Measurements from ENCODE around the gene ZNF837.

- TF ChIP-seq CTCF (IDR thresholded peaks at IDR 0.05) (no peak), ZC3H11A (IDR thresholded peaks at IDR 0.05) (peak; percentile 14; the same call in 1 of the 2 replicates), BCL3 (IDR thresholded peaks at IDR 0.05) (peak; percentile 71; the same call in 1 of the 3 replicates), REST (IDR thresholded peaks at IDR 0.05) (no peak), SMC3 (IDR thresholded peaks at IDR 0.05) (no peak; the same call in 1 of the 3 replicates), POLR2A (IDR thresholded peaks at IDR 0.05; ENCODE audit: low read length) (peak; percentile 59), JUN (IDR thresholded peaks at IDR 0.05) (peak; percentile 94 to 99), RFX5 (IDR thresholded peaks at IDR 0.05) (peak; percentile 65; the same call in 1 of the 2 replicates), USF2 (IDR thresholded peaks at IDR 0.05) (no peak), ZFP36 (IDR thresholded peaks at IDR 0.05; ENCODE audit: borderline replicate concordance, partially characterized antibody) (no peak), EHMT2 (IDR thresholded peaks at IDR 0.05; ENCODE audit: low read depth) (no peak)
Measured at GRCh38 chr19:58326914-58327726, 53.7 kb downstream of the ZNF837 start, which contains the start of gene ZSCAN22.
